HG03378 (cell line): ENCODE results near the gene SYT14.
"Not testable (repeated sequence)": the region's sequence is repeated elsewhere in the genome, so short reads cannot be mapped to it uniquely, and the experiment has no call there.

Experiments
- ATAC-seq: cut with Tn5 transposase; IDR thresholded peaks from one replicate; pipeline ENCODE4 v1.9.1; 2021; ENCODE audit warnings: mild to moderate bottlenecking, moderate library complexity; ENCODE audit not compliant: unreplicated experiment

The SYT14 gene

DNA sequence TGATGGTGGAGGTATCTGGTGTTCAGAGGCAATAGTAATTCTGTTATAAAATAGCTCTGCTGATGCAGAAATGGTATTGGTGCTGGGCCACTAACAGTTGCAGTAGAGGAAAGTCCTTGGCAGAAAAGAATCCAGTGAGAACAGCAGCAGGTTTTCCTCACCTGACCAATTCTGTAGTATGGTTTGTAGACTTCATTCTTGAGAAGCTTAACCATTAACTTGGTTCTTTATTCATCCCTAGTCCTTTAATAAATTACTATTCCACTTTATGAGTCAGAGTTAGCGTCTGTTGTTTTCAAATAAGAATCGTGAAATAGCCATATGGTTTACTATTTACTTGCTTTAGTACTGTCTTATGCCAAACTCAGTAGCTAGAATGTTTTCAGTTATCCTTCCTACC lies 166.1 kb downstream of the SYT14 start:
- no peak for ATAC-seq

DNA sequence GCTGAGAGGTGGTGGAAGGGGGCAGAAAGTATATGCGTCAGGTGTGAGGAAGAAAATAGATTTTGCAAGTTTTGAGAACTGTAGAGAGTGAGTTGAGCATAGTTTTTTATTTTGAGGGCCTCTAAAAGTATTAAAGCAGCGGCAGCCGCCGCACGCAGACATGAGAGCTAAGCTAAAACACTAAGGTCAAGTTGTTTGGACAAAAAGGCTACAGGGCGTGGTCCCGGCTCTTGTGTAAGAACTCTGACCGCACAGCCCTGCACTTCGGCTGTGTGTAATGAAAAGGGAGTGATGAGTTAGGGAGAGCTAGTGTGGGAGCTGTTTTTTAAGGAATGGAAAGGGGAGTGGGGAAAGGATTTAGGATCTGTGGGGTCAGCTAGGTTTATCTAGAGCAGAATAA lies 174.9 kb downstream of the SYT14 start:
- not testable (repeated sequence) for ATAC-seq

DNA sequence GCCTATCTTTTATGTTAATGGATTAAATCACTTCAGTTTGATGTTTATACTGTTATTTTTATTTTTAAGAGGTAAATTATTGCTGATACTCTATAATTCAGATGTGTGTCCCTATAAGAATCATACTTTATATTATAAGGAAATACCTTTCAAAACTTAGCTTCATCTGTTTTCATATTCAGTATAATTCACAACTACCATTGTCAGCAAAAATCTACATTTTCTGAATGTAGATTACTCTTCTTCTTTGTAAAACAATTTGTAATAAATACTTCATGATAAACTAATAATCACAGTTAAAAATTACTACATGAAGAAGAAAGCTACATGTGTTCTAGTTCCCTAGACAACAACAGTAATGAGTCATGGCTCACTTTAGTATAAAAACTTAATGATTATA lies 179.2 kb downstream of the SYT14 start:
- no peak for ATAC-seq

- ATAC-seq: no peak
These were observed 179.7 kb downstream of the SYT14 start for GRCh38 chr1:210117681-210118170.

GRCh38 chr1:210123383-210123782 lies 185.4 kb downstream of the SYT14 start:
- ATAC-seq: no peak

DNA sequence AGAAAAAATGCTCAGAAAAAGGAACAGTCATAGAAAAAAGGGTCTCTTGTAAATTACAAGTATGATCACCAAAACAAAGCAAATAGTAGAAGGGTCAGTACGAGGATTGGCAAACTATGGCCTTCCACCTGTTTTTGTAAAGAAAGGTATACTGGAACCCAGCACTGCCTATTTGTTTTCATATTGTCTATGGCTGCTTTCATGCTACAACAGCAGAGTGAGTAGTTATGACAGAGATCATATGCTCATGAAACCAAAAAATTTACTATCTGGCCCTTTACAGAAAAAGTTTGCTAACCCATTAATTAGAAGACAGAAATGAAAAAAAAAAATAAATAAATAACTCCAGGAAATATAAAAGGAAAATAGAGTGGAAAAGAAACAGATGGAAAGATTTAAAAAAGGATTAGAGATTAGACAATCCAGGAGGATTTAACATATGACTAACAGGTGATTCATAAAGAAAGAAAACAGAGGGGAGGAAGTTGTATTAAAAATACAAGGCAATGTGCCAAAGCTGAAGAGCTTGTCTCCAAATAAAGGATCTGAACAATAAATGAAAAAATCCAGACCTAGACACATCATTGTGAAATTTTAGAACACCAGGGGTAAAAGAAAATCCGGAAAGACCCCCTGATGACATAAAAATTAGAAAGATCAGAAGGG lies 186.0 kb downstream of the SYT14 start:
- no peak for ATAC-seq

DNA sequence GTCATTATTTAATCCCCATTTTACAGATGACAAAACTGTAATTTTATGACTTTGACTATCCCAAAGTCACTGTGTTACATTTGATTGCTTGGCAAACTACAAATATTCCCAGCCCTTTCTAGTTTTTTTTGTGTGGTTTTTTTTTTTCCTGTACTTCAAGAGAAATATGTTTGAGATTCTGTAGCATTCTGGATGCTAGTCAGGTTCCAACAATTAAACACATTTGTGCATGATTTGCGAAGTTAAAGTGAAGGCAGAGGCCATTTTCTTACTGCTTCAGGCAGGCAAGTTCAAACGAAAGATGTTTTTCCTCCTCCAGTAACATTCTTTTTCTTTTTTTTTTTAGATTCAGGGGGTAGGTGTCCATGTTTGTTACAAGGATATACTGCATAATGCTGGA lies 186.7 kb downstream of the SYT14 start:
- ATAC-seq: no peak

GRCh38 chr1:210125143-210125542 lies 187.1 kb downstream of the SYT14 start:
- ATAC-seq: no peak

- no peak for ATAC-seq
These were observed 191.1 kb downstream of the SYT14 start for GRCh38 chr1:210129092-210129491.

DNA sequence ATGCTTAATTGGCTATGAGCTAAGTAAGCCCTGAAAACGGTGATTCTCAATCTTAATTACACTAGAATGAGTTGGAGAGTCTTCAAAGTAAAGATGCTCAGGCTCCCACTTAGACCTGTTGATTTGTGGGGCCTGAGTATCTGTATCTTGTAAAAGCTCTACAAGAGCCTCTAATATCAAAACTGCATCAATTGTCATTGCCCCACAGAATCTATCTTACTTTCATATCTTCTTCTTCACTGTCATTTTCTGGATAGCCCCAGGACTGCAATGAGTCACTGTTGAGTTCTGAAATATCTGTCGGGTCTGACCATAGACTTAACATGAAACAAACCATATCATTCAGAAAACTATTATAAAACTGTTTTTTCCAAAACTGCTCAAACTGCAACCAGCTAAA lies 191.7 kb downstream of the SYT14 start:
- ATAC-seq: peak; percentile 65

DNA sequence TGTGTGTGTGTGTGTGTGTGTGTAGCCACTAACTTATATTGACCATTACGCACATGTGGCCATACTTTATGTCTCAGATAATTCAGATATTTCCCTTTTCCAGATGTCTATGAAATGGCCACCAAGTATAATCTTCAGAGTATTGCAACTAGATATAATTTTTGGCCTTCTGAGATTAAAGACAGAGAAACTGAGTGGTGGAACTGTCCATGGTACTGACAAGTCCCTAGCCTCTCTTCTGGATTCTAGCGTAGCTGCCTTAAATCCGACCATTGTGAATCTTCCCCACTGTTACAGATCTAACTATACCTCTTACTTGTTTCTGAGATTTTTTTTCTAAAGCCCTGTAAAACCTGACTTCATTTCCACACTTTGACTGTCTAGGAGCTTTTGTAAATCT lies 194.6 kb downstream of the SYT14 start:
- no peak for ATAC-seq

GRCh38 chr1:210143465-210144062 lies 205.5 kb downstream of the SYT14 start:
- no peak for ATAC-seq

DNA sequence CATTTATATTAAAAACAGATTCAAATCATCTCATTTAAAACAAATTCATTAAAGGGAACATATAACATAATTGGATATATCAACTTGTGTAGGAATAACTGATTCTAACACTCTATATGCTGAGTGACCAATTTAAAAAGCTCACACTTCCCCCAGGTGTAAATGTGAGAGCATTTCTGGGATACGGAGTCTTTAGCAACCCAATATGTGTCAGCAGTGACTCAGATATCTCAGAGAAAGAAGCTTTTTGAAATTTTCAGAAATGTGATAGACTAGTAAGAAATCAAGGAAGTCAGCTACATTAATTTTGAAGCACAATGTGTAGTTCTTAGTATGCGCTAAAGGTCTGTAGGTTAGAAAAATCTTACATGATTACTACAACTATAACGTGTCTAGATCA lies 206.7 kb downstream of the SYT14 start:
- ATAC-seq: no peak

GRCh38 chr1:210151052-210151672 lies 213.1 kb downstream of the SYT14 start:
- ATAC-seq: no peak

GRCh38 chr1:210159211-210159610 lies 221.2 kb downstream of the SYT14 start:
- no peak for ATAC-seq

- no peak for ATAC-seq
These were observed 232.2 kb downstream of the SYT14 start for GRCh38 chr1:210170220-210170619.

DNA sequence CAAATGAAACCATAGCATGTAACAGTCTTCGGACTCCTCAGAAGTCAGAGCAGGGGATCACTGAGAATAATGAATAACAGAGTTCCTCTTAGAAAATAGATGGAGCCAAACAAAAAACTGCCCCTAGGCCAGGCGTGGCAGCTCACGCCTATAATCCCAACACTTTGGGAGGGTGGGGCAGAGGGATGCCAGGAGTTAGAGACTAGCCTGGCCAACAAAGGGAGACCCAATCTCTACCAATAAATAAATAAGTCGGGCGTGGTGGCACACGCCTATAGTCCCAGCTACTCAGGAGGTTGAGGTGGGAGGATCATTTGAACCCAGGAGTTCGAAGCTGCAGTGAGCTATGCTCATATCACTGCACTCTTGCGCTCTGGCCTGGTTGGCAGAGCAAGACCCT lies 236.1 kb downstream of the SYT14 start:
- ATAC-seq: no peak

DNA sequence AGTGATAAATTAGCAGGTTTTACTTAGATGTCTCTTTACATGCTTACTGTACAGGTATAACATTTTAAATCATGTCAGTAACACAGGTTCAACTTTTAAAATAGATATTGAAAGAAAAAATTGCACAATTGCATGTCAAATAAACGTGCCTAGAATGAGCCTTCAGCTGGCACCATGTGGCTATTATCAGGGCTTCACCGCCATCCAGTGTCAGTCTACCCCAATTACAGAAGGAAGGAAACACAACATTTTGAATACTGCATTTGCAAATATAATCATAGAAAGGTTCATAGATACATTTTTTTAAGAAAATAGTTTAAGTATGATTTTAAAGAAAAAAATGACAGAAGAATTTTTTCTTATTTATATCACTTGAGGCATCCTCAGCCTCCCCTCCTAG lies 247.0 kb downstream of the SYT14 start:
- ATAC-seq: no peak

GRCh38 chr1:210187849-210188606 lies 250.0 kb downstream of the SYT14 start:
- ATAC-seq: not testable (repeated sequence)

- ATAC-seq: no peak
These were observed 251.4 kb downstream of the SYT14 start for GRCh38 chr1:210189426-210189825.

- no peak for ATAC-seq
These were observed 257.7 kb downstream of the SYT14 start for GRCh38 chr1:210195635-210196160.
